ENCODE results near the gene MYH13. TPM values are rescaled to one million over a fixed set of nuclear protein-coding genes. Genes with fewer than 3 reads are reported as not detected.
A peak's percentile ranks its signal among the peaks of the same experiment; 100 is the strongest.

The MYH13 gene
- total RNA-seq, 1 experiment from 2014 or later: not detected

DNA sequence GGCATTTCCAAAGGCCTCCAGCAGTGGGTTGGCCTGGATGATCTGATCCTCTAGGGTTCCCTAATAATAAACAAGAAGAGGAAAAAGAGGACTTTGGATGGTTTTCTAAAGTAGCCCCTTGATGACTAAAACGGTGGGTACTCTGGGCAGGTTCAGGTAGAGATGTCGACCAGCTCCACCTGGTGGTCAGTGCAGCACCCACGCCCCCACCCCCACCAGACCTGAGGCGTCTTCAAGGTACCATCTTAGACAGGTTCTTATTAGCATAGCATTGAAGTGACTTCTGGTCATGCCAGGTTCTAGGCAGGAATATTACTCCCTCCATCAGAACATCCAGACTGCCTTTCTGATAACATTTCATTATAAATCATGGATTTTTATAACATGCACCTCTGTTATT, 15.0 kb downstream of the MYH13 start:
- H3K14ac ChIP-seq (ENCODE audit: insufficient read depth, low read length): no peak overlapping the region
- H3K27ac Mint-ChIP-seq: no peak overlapping the region
- no peaks in the 10 kb centered on the region for H3K9me3 ChIP-seq (ENCODE audit: control insufficient read depth, low read depth, low read length)
- no peak overlapping the region for H3K9ac ChIP-seq (ENCODE audit: extremely low read depth, insufficient read length, low read length)
- H3K18ac ChIP-seq (ENCODE audit: insufficient read length, low read depth, low read length): no peak overlapping the region
- no peaks in the 10 kb centered on the region for H3K79me2 ChIP-seq (ENCODE audit: insufficient read depth, low read length)
- TF ChIP-seq, protein P1, sequence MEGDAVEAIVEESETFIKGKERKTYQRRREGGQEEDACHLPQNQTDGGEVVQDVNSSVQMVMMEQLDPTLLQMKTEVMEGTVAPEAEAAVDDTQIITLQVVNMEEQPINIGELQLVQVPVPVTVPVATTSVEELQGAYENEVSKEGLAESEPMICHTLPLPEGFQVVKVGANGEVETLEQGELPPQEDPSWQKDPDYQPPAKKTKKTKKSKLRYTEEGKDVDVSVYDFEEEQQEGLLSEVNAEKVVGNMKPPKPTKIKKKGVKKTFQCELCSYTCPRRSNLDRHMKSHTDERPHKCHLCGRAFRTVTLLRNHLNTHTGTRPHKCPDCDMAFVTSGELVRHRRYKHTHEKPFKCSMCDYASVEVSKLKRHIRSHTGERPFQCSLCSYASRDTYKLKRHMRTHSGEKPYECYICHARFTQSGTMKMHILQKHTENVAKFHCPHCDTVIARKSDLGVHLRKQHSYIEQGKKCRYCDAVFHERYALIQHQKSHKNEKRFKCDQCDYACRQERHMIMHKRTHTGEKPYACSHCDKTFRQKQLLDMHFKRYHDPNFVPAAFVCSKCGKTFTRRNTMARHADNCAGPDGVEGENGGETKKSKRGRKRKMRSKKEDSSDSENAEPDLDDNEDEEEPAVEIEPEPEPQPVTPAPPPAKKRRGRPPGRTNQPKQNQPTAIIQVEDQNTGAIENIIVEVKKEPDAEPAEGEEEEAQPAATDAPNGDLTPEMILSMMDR (conservative IDR thresholded peaks at IDR 0.05): peak; percentile 85
- H2AK5ac ChIP-seq (ENCODE audit: insufficient read length, low read length): no peak overlapping the region
- no peaks in the 10 kb centered on the region for H3K23me2 ChIP-seq (ENCODE audit: insufficient read length, low read depth, low read length, poor library complexity, severe bottlenecking)
- no peak overlapping the region for H2BK15ac ChIP-seq (ENCODE audit: low read depth, low read length)
- no peak overlapping the region for H4K5ac ChIP-seq (ENCODE audit: insufficient read length, low read depth, low read length)
- no peaks in the 10 kb centered on the region for H3K36me3 Mint-ChIP-seq (ENCODE audit: insufficient read depth in 1 of 3, low read depth in 3 of 3)
- no peak overlapping the region for H2BK20ac ChIP-seq (ENCODE audit: low read depth, low read length, poor library complexity, severe bottlenecking)
- no peak overlapping the region for H2BK5ac ChIP-seq (ENCODE audit: insufficient read length, low read length)
- H2AFZ ChIP-seq (ENCODE audit: low read length): no peak overlapping the region
- H2BK120ac ChIP-seq (ENCODE audit: low read depth, low read length, poor library complexity, severe bottlenecking): no peak overlapping the region
- H3K79me1 ChIP-seq (ENCODE audit: insufficient read depth, low read depth, low read length, poor library complexity, severe bottlenecking): no peaks in the 10 kb centered on the region
- no CpG with 5 or more reads among the region's 4 CpGs for WGBS (ENCODE audit: extremely low coverage, insufficient read length, low lambda C conversion rate)
- no peak overlapping the region for H2BK12ac ChIP-seq (ENCODE audit: insufficient read length, low read depth, low read length)
- H3K56ac ChIP-seq (ENCODE audit: insufficient read length, low read depth, low read length): no peak overlapping the region
- no peak overlapping the region for H3K27ac ChIP-seq (ENCODE audit: insufficient read length, low read depth, low read length)
- no peaks in the 10 kb centered on the region for H3K9me3 Mint-ChIP-seq
- no peaks in the 10 kb centered on the region for H3K27me3 Mint-ChIP-seq (ENCODE audit: low read depth)
- H3K4ac ChIP-seq (ENCODE audit: low read depth, low read length): no peak overlapping the region
- H4K8ac ChIP-seq (replicated peaks; ENCODE audit: insufficient read length, low read depth, low read length): no peak overlapping the region
- no peak overlapping the region for H3K4me3 Mint-ChIP-seq
- H3K23ac ChIP-seq (ENCODE audit: insufficient read length, low read depth, low read length): no peak overlapping the region
- peak; percentile 82 for DNase-seq
- no peak overlapping the region for H4K91ac ChIP-seq (ENCODE audit: insufficient read length, low read depth, low read length)
- H3K4me1 ChIP-seq (ENCODE audit: insufficient read depth, low read length): no peaks in the 10 kb centered on the region
- H3T11ph ChIP-seq (ENCODE audit: low read length): no peak overlapping the region
- H3K4me2 ChIP-seq (ENCODE audit: insufficient read depth, insufficient read length, low read length): no peak overlapping the region
- no peaks in the 10 kb centered on the region for H3K27me3 ChIP-seq (ENCODE audit: insufficient read depth, low read length)
- H4K20me1 ChIP-seq (ENCODE audit: control insufficient read depth, insufficient read depth, insufficient read length): no peaks in the 10 kb centered on the region
- H3K4me1 Mint-ChIP-seq: no peaks in the 10 kb centered on the region
